OCI-LY7 (cell line): Measurements from ENCODE around the gene NLN. TPM values are rescaled to one million over a fixed set of nuclear protein-coding genes. Genes with fewer than 3 reads are reported as not detected.

Experiments used
- BruUV-seq: library from RNA; stranded (reverse); fragments of 400-500 nt; replicated peaks from 2 replicates; lab custom pipeline; 2021; lab: Mats Ljungman, UMichigan
- CTCF ChIA-PET: fragments of 300-600 bp; sonication (Branson Sonifier 250); formaldehyde crosslinking; loops from one replicate; lab custom pipeline; 2022; ENCODE audit warnings: antibody characterized with exemption; ENCODE audit not compliant: unreplicated experiment; lab: Charles Lee
- POLR2A ChIA-PET: fragments of 300-600 bp; sonication (Branson Sonifier 250); formaldehyde crosslinking; loops from one replicate; lab custom pipeline; 2022; ENCODE audit warnings: antibody characterized with exemption; lab: Charles Lee
- DNase-seq: peaks from one replicate; pipeline ENCODE4 v3.0.0-alpha.2; 2015; ENCODE audit warnings: low spot score
- H2AFZ ChIP-seq: fragments of 200-600 bp; sonication (generic), shearing (Covaris generic); 2 replicates; pipeline ENCODE4 v1.6.1; 2014; ENCODE audit warnings: mild to moderate bottlenecking, antibody characterized with exemption, low read length, moderate library complexity
- H3K27ac ChIP-seq: fragments of 200-600 bp; sonication (generic); 2 replicates; pipeline ENCODE4 v1.5.1; 2014; ENCODE audit warnings: mixed run types, low read depth, mild to moderate bottlenecking, moderate library complexity, low read length, inconsistent platforms; ENCODE audit not compliant: poor library complexity, severe bottlenecking
- H3K36me3 ChIP-seq: fragments of 200-600 bp; sonication (generic); 2 replicates; pipeline ENCODE4 v1.6.1; 2014; ENCODE audit warnings: mild to moderate bottlenecking, antibody characterized with exemption, low read length, moderate library complexity, mixed read lengths; ENCODE audit not compliant: insufficient read depth
- H3K4me1 ChIP-seq: fragments of 200-600 bp; sonication (generic); 2 replicates; pipeline ENCODE4 v1.5.1; 2014; ENCODE audit warnings: mild to moderate bottlenecking, low read length; ENCODE audit not compliant: insufficient read depth, poor library complexity, severe bottlenecking
- H3K4me2 ChIP-seq: fragments of 200-600 bp; sonication (generic); 2 replicates; pipeline ENCODE4 v1.6.1; 2014; ENCODE audit warnings: mild to moderate bottlenecking, low read length
- H3K4me3 ChIP-seq: fragments of 200-600 bp; sonication (generic); 2 replicates; pipeline ENCODE4 v1.5.1; 2014; ENCODE audit warnings: mild to moderate bottlenecking, low read depth, low read length; ENCODE audit not compliant: poor library complexity, severe bottlenecking
- H3K79me2 ChIP-seq: fragments of 200-600 bp; sonication (generic); 2 replicates; pipeline ENCODE4 v1.6.1; 2016; ENCODE audit warnings: low read depth, mild to moderate bottlenecking, low read length, moderate library complexity, mixed read lengths; ENCODE audit not compliant: insufficient read depth
- H3K9me2 ChIP-seq: fragments of 200-600 bp; sonication (generic); 2 replicates; pipeline ENCODE4 v1.6.1; 2016; ENCODE audit warnings: mild to moderate bottlenecking, low read length, mixed read lengths; ENCODE audit not compliant: insufficient read depth
- H3K9me3 ChIP-seq: fragments of 200-600 bp; sonication (generic); 2 replicates; pipeline ENCODE4 v1.6.1; 2014; ENCODE audit warnings: mild to moderate bottlenecking, mixed run types, low read length, mixed read lengths
- H4K20me1 ChIP-seq: fragments of 200-600 bp; sonication (generic); 2 replicates; pipeline ENCODE4 v1.6.1; 2014; ENCODE audit warnings: mild to moderate bottlenecking, antibody characterized with exemption, low read length, moderate library complexity, mixed read lengths; ENCODE audit not compliant: insufficient read depth
- EZH2phosphoT487 ChIP-seq: fragments of 200-600 bp; sonication (generic); IDR thresholded peaks from 2 replicates; pipeline ENCODE4 v1.6.1; 2018; ENCODE audit warnings: low read depth, borderline replicate concordance, mild to moderate bottlenecking, mixed run types, antibody characterized with exemption, low read length, moderate library complexity, mixed read lengths
- intact Hi-C: fragments of 100-400 bp; cut with micrococcal nuclease; formaldehyde crosslinking; loops from one replicate; pipeline ENCODE4 v1.10.0; 2022; ENCODE audit not compliant: unreplicated experiment
- total RNA-seq, 2 experiments: library from RNA; depleted of rRNA in 1 of 2; stranded (reverse); fragments of >200 nt in 1 of 2; shearing (Covaris generic) in 1 of 2; gene quantifications; 2 replicates each; pipeline ENCODE4 v1.2.3, GENCODE V29; 2014 to 2022
- TF ChIP-seq, protein P1 (sequence below): fragments of 200-600 bp; sonication (generic); conservative IDR thresholded peaks from 2 replicates; pipeline ENCODE4 v1.5.1; 2014; ENCODE audit warnings: mild to moderate bottlenecking, antibody characterized with exemption, low read length, moderate library complexity, mixed read lengths

NLN gene
- total RNA-seq, 2 experiments from 2014 or later: 14.9 to 26.0 TPM

DNA sequence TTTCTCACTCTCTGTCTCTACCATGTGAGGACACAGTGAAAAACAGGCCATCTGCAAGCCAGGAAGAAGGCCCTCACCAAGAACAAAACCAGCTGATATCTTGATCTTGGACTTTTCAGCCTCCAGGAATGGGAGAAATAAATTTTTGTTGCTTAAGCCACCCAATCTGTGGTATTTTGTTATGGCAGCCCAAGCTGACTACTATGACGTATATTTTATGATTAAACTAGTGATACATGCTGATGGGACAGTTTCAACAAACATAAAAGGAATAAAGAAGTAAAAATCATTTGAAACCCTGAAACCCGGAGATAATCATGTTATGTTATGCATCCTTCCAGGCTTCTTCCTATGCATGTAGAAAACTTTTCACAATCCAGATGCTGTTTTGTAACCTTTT lies 132.9 kb downstream of the NLN start:
- no peak overlapping the region for H2AFZ ChIP-seq
- no peak for DNase-seq
- no peaks in the 10 kb centered on the region for H4K20me1 ChIP-seq
- intact Hi-C loops: no loop called here
- no TSS peak for BruUV-seq
- H3K4me1 ChIP-seq: no peaks in the 10 kb centered on the region
- no peak for TF ChIP-seq EZH2phosphoT487
- TF ChIP-seq, protein P1, sequence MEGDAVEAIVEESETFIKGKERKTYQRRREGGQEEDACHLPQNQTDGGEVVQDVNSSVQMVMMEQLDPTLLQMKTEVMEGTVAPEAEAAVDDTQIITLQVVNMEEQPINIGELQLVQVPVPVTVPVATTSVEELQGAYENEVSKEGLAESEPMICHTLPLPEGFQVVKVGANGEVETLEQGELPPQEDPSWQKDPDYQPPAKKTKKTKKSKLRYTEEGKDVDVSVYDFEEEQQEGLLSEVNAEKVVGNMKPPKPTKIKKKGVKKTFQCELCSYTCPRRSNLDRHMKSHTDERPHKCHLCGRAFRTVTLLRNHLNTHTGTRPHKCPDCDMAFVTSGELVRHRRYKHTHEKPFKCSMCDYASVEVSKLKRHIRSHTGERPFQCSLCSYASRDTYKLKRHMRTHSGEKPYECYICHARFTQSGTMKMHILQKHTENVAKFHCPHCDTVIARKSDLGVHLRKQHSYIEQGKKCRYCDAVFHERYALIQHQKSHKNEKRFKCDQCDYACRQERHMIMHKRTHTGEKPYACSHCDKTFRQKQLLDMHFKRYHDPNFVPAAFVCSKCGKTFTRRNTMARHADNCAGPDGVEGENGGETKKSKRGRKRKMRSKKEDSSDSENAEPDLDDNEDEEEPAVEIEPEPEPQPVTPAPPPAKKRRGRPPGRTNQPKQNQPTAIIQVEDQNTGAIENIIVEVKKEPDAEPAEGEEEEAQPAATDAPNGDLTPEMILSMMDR: no peak
- H3K79me2 ChIP-seq: no peaks in the 10 kb centered on the region
- POLR2A ChIA-PET: no interaction called here
- H3K27ac ChIP-seq: no peak overlapping the region
- CTCF ChIA-PET: no interaction called here
- no peaks in the 10 kb centered on the region for H3K9me2 ChIP-seq
- H3K9me3 ChIP-seq: no peaks in the 10 kb centered on the region
- no peak overlapping the region for H3K4me2 ChIP-seq
- no peaks in the 10 kb centered on the region for H3K36me3 ChIP-seq
- no peak overlapping the region for H3K4me3 ChIP-seq

DNA sequence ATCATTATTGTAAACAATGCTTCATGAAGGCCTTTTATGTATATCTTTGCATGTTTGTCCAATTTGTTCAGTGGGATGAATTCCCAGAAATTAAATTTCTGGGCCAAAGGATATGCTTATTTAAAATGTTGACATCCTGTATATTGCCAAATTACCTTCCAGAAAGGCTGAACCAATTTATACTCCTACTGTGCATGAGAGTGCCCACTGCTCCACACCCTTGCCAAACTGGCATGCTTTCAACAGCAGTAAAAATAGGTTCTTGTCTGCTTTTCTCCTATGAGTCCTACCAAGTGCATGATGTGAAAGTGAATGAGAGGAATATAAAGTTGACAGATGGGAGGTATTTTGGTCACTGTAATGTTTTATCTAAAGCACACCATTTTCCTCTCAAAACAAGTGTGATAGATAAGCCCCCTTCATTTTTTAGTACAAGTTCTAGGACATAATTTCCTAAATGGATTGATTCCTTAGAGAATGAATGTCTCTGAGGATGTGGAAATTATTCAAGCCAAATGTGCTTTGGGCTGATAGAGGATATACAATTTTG lies 133.8 kb downstream of the NLN start:
- Histone ChIP-seq H3K4me3 (no peak overlapping the region), H3K9me3 (no peaks in the 10 kb centered on the region), H3K9me2 (no peaks in the 10 kb centered on the region), H3K27ac (no peak overlapping the region), H3K4me1 (no peaks in the 10 kb centered on the region), H3K79me2 (no peaks in the 10 kb centered on the region), H2AFZ (no peak overlapping the region), H4K20me1 (no peaks in the 10 kb centered on the region), H3K36me3 (no peaks in the 10 kb centered on the region), H3K4me2 (no peak overlapping the region)
- no peak for DNase-seq
- CTCF ChIA-PET: no interaction called here
- TF ChIP-seq, protein P1: no peak
- no peak for TF ChIP-seq EZH2phosphoT487
- intact Hi-C loops: no loop called here
- POLR2A ChIA-PET: no interaction called here
- no TSS peak for BruUV-seq

DNA sequence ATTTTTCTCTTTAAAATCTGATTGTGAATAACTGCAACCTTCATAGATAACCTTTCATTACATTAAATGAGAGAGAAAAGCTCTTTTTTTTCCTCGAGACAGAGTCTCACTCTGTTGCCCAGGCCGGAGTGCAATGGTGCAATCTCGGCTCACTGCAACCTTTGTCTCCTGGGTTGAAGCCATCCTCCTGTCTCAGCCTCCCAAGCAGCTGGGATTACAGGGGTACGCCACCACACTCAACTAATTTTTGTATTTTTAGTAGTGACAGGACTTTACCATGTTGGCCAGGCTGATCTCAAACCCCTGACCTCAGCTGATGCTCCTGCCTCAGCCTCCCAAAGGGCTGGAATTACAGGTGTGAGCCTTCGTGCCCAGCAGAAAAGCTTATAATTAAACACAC lies 134.5 kb downstream of the NLN start:
- H3K4me3 ChIP-seq: no peak overlapping the region
- no peak overlapping the region for H2AFZ ChIP-seq
- no peak for TF ChIP-seq EZH2phosphoT487
- TF ChIP-seq, protein P1: no peak
- no peaks in the 10 kb centered on the region for H4K20me1 ChIP-seq
- H3K36me3 ChIP-seq: no peaks in the 10 kb centered on the region
- no TSS peak for BruUV-seq
- no peaks in the 10 kb centered on the region for H3K9me3 ChIP-seq
- ChIA-PET CTCF (no interaction called here), POLR2A (interaction anchor here (0.7 kb wide), 1 partner anchor 9 kb away, joined by 3 read pairs; no protein-coding TSS in a partner anchor)
- intact Hi-C loops: no loop called here
- no peaks in the 10 kb centered on the region for H3K4me1 ChIP-seq
- no peaks in the 10 kb centered on the region for H3K9me2 ChIP-seq
- no peak for DNase-seq
- no peaks in the 10 kb centered on the region for H3K79me2 ChIP-seq
- no peak overlapping the region for H3K4me2 ChIP-seq
- no peak overlapping the region for H3K27ac ChIP-seq
